ENCODE data around the gene TLN1. TPM values are rescaled to one million over a fixed set of nuclear protein-coding genes. Genes with fewer than 3 reads are reported as not detected.

The TLN1 gene
- polyA plus RNA-seq, 2 of the 4 experiments (the other 2 are of a cell fraction): 65.5 to 108 TPM

DNA sequence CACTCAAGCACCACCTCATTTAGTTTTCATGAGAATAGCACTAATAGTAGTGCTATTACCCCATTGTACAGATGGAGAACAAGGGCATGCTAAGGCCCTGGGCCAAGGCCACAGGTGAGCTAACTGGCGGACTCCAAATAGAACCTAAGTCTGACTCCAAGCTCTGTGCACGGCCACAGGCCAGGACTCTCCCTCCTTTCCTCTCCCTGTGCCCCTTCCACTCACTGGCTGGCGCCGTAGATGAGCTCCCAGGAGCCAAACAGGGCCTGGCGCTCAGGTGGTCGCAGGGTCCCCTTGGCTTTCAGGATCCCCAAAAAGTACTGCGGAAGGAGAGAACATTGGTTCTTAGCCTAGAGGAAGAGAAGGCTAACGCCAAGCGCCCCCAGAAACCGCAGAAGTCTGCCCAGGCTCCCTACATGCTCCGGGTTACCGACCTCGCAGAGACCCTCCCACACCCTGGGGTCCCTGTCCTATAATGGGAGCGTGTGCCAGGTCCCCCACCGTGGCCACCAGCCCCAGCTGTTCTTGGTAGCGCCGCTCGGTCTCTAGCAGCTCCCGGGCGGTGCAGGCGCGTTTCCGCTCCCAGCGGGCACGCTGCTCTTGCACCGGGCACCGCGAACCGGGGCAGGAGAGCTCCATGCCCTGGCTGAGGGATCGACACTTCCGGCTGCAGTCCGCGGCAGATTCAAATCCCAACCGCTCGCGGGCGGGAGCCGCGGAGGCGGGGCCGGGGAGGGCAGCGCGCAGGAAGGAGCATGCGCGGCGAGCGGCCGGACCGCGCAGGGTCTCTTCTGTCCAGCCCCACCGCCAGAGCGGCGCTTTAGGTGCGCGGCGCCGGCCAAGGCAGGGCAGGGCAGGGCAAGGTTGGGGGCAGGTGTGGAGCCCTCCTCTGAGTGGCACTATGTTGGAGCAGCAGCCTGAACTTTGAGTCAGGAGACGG lies 67.2 kb downstream of the TLN1 start, which contains the start of gene ARHGEF39:
ARHGEF39 (minus strand) TSS at position 665 of the 940 bp plus-strand sequence; CDS start at position 639, 26 bp downstream.
- H3K9me3 ChIP-seq: no peaks in the 10 kb centered on the region
- ATAC-seq (peak; percentile 87 to 88), DNase-seq (ENCODE audit: low read depth in 1 of 2, low spot score in 1 of 2) (peak; percentile 86 to 94), FAIRE-seq (no peak)
- 6% methylated on average over 37 of the region's 58 CpGs for WGBS (ENCODE audit: missing lambda C conversion rate)
- H3K4me3 ChIP-seq: peak within 1 kb of the TSS; percentile 71
- H3K4me1 ChIP-seq: peaks cover 49% of the 10 kb centered on the region
- peak; percentile 34; the same call in 1 of the 2 replicates for TF ChIP-seq MYC (IDR thresholded peaks at IDR 0.05; ENCODE audit: borderline replicate concordance, low read length)
- TF ChIP-seq, protein P1, sequence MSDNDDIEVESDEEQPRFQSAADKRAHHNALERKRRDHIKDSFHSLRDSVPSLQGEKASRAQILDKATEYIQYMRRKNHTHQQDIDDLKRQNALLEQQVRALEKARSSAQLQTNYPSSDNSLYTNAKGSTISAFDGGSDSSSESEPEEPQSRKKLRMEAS (IDR thresholded peaks at IDR 0.05): peak; percentile 91
- TF ChIP-seq MAZ (IDR thresholded peaks at IDR 0.05; ENCODE audit: borderline replicate concordance, low read depth, low read length): 0 out of 2 replicates have a peak, but pooled peaks have one; percentile 60
- TF ChIP-seq RCOR1 (IDR thresholded peaks at IDR 0.05; ENCODE audit: low read depth, low read length): no peak
- peak; percentile 65 for TF ChIP-seq POLR2A (IDR thresholded peaks at IDR 0.05; ENCODE audit: low read length)
- TF ChIP-seq JUN (IDR thresholded peaks at IDR 0.05): peak; percentile 52 to 87; a peak in 3 of 5 replicates
- no peak for TF ChIP-seq NPAS2 (CRISPR knock-in tag; IDR thresholded peaks at IDR 0.05; ENCODE audit: borderline replicate concordance)
- TF ChIP-seq, protein P2, sequence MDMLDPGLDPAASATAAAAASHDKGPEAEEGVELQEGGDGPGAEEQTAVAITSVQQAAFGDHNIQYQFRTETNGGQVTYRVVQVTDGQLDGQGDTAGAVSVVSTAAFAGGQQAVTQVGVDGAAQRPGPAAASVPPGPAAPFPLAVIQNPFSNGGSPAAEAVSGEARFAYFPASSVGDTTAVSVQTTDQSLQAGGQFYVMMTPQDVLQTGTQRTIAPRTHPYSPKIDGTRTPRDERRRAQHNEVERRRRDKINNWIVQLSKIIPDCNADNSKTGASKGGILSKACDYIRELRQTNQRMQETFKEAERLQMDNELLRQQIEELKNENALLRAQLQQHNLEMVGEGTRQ (IDR thresholded peaks at IDR 0.05): no peak
- TF ChIP-seq, protein P3, sequence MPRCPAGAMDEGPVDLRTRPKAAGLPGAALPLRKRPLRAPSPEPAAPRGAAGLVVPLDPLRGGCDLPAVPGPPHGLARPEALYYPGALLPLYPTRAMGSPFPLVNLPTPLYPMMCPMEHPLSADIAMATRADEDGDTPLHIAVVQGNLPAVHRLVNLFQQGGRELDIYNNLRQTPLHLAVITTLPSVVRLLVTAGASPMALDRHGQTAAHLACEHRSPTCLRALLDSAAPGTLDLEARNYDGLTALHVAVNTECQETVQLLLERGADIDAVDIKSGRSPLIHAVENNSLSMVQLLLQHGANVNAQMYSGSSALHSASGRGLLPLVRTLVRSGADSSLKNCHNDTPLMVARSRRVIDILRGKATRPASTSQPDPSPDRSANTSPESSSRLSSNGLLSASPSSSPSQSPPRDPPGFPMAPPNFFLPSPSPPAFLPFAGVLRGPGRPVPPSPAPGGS (IDR thresholded peaks at IDR 0.05): peak; percentile 48; the same call in 1 of the 3 replicates
- peak; percentile 39 to 62; a peak in 4 of 5 replicates for TF ChIP-seq RAD21 (conservative IDR thresholded peaks at IDR 0.05 in 1 of 2, IDR thresholded peaks at IDR 0.05 in 1 of 2)
- TF ChIP-seq MAFK (IDR thresholded peaks at IDR 0.05; ENCODE audit: partially characterized antibody): no peak
- TF ChIP-seq, protein P4, sequence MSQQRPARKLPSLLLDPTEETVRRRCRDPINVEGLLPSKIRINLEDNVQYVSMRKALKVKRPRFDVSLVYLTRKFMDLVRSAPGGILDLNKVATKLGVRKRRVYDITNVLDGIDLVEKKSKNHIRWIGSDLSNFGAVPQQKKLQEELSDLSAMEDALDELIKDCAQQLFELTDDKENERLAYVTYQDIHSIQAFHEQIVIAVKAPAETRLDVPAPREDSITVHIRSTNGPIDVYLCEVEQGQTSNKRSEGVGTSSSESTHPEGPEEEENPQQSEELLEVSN (IDR thresholded peaks at IDR 0.05; ENCODE audit: borderline replicate concordance, low read depth): peak; percentile 76; the same call in 1 of the 2 replicates
- TF ChIP-seq FOSB (CRISPR knock-in tag; IDR thresholded peaks at IDR 0.05): no peak
- TF ChIP-seq, protein P5, sequence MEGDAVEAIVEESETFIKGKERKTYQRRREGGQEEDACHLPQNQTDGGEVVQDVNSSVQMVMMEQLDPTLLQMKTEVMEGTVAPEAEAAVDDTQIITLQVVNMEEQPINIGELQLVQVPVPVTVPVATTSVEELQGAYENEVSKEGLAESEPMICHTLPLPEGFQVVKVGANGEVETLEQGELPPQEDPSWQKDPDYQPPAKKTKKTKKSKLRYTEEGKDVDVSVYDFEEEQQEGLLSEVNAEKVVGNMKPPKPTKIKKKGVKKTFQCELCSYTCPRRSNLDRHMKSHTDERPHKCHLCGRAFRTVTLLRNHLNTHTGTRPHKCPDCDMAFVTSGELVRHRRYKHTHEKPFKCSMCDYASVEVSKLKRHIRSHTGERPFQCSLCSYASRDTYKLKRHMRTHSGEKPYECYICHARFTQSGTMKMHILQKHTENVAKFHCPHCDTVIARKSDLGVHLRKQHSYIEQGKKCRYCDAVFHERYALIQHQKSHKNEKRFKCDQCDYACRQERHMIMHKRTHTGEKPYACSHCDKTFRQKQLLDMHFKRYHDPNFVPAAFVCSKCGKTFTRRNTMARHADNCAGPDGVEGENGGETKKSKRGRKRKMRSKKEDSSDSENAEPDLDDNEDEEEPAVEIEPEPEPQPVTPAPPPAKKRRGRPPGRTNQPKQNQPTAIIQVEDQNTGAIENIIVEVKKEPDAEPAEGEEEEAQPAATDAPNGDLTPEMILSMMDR (IDR thresholded peaks at IDR 0.05): peak; percentile 47
- TF ChIP-seq SMC3 (IDR thresholded peaks at IDR 0.05): peak; percentile 46; the same call in 2 of the 3 replicates
- CTCF ChIA-PET: interaction anchor here (0.9 to 21.5 kb wide), 17 partner anchors 9 to 217 kb away, joined by 3 to 498 read pairs (median 5); partner anchors contain the start of genes CA9, CREB3, TLN1 and TPM2
- POLR2A ChIA-PET: interaction anchor here (1.0 to 2.6 kb wide), 9 partner anchors 19 to 84 kb away, joined by 3 to 21 read pairs (median 3); partner anchors contain the start of genes CREB3, GBA2, RGP1 and TLN1
- peak within 1 kb of the TSS; percentile 98 for H3K4me2 ChIP-seq
- peak within 1 kb of the TSS; percentile 94 to 97 for H3K27ac ChIP-seq

DNA sequence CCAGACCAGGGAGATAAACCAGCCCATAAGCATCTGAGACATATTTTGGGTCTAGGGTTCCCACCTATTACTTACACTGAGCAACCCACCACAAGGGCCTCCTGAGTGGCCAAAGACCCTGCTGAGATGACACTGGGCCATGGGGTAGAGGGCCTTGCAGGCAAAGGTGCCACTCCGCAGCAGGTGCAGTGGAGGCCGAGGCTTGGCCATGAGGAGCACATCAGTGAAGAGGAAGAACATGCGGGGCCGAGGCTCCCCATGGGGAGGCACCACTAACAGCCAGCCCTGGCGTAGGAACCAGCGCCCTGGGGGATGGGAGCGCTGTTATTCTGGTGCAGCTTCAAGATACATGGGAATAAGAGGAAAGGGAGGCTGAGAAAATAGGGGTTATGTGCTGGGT lies 69.6 kb downstream of the TLN1 start:
- Histone ChIP-seq H3K4me2 (no peak overlapping the region), H3K27ac (no peak overlapping the region)
- no peak for ATAC-seq
- TF ChIP-seq RARB (CRISPR knock-in tag; IDR thresholded peaks at IDR 0.05) (no peak), ZNF302 (CRISPR knock-in tag; IDR thresholded peaks at IDR 0.05) (no peak), TP53 (CRISPR knock-in tag; IDR thresholded peaks at IDR 0.05) (no peak), HOXB5 (CRISPR knock-in tag; IDR thresholded peaks at IDR 0.05) (no peak), SMC3 (IDR thresholded peaks at IDR 0.05) (no peak), CBX8 (IDR thresholded peaks at IDR 0.05) (no peak), FOXS1 (CRISPR knock-in tag; IDR thresholded peaks at IDR 0.05) (no peak), EHMT2 (IDR thresholded peaks at IDR 0.05; ENCODE audit: low read depth) (no peak), NR3C1 (IDR thresholded peaks at IDR 0.05) (no peak), KDM5A (IDR thresholded peaks at IDR 0.05) (no peak), RNF2 (IDR thresholded peaks at IDR 0.05; ENCODE audit: borderline replicate concordance, low read depth) (no peak), ZFP36 (IDR thresholded peaks at IDR 0.05; ENCODE audit: borderline replicate concordance, partially characterized antibody) (no peak)
- TF ChIP-seq, protein P5 (IDR thresholded peaks at IDR 0.05): no peak
- TF ChIP-seq, protein P3 (IDR thresholded peaks at IDR 0.05): no peak

More for the DNA sequence above, 69.6 kb downstream of the TLN1 start:
- CTCF ChIA-PET: interaction anchor here (0.9 to 21.5 kb wide), 10 partner anchors 13 to 116 kb away, joined by 3 to 498 read pairs (median 12); partner anchors contain the start of genes CA9, CREB3, GBA2 and RGP1
- POLR2A ChIA-PET: no interaction called here
- DNase-seq (ENCODE audit: low read depth in 1 of 2, low spot score in 1 of 2) (no peak), FAIRE-seq (no peak)
- 99% methylated on average over 5 of the region's 7 CpGs for WGBS (ENCODE audit: missing lambda C conversion rate)
- Histone ChIP-seq H3K9me3 (no peaks in the 10 kb centered on the region), H3K4me1 (peaks cover 42% of the 10 kb centered on the region), H3K4me3 (no peak overlapping the region)

All from A549 (cell line).